ENCODE measurements around the gene MPEG1.

Gene MPEG1

GRCh38 chr11:59219836-59220235 lies 7.1 kb upstream of the MPEG1 start:
- H3K36me3 ChIP-seq (ENCODE audit: control insufficient read depth in 1 of 2, insufficient read depth in 2 of 2, low read length in 2 of 2) = no peaks in the 10 kb centered on the region
- H3K27ac ChIP-seq (ENCODE audit: low read depth, low read length) = no peak overlapping the region
- H3K4me1 ChIP-seq (ENCODE audit: control insufficient read depth in 1 of 2, insufficient read depth in 2 of 2, low read length in 2 of 2) = peaks cover 0 to 21% of the 10 kb centered on the region in 2 donors
- no peak overlapping the region for H3K4me3 ChIP-seq (ENCODE audit: low read depth in 1 of 2, low read length in 2 of 2)
- no peaks in the 10 kb centered on the region for H3K27me3 ChIP-seq (ENCODE audit: control insufficient read depth in 1 of 2, insufficient read depth in 2 of 2, low read length in 2 of 2)
- H3K9ac ChIP-seq (ENCODE audit: low read depth in 1 of 2, low read length in 2 of 2) = no peak overlapping the region
- no peaks in the 10 kb centered on the region for H3K9me3 ChIP-seq (ENCODE audit: control insufficient read depth in 1 of 2, low read length in 2 of 2)

- no peak overlapping the region for H3K4me3 ChIP-seq (ENCODE audit: low read depth in 1 of 2, low read length in 2 of 2)
- no peaks in the 10 kb centered on the region for H3K27me3 ChIP-seq (ENCODE audit: control insufficient read depth in 1 of 2, insufficient read depth in 2 of 2, low read length in 2 of 2)
- no peak overlapping the region for H3K9ac ChIP-seq (ENCODE audit: low read depth in 1 of 2, low read length in 2 of 2)
- no peak overlapping the region for H3K27ac ChIP-seq (ENCODE audit: low read depth, low read length)
- no peaks in the 10 kb centered on the region for H3K9me3 ChIP-seq (ENCODE audit: control insufficient read depth in 1 of 2, low read length in 2 of 2)
- no peaks in the 10 kb centered on the region for H3K36me3 ChIP-seq (ENCODE audit: control insufficient read depth in 1 of 2, insufficient read depth in 2 of 2, low read length in 2 of 2)
- peaks cover 0 to 11% of the 10 kb centered on the region in 2 donors for H3K4me1 ChIP-seq (ENCODE audit: control insufficient read depth in 1 of 2, insufficient read depth in 2 of 2, low read length in 2 of 2)
Observed at GRCh38 chr11:59218893-59219292, 6.2 kb upstream of the MPEG1 start.

- no peak overlapping the region for H3K9ac ChIP-seq (ENCODE audit: low read depth in 1 of 2, low read length in 2 of 2)
- H3K27me3 ChIP-seq (ENCODE audit: control insufficient read depth in 1 of 2, insufficient read depth in 2 of 2, low read length in 2 of 2) = no peaks in the 10 kb centered on the region
- H3K4me3 ChIP-seq (ENCODE audit: low read depth in 1 of 2, low read length in 2 of 2) = no peak overlapping the region
- H3K9me3 ChIP-seq (ENCODE audit: control insufficient read depth in 1 of 2, low read length in 2 of 2) = no peaks in the 10 kb centered on the region
- H3K4me1 ChIP-seq (ENCODE audit: control insufficient read depth in 1 of 2, insufficient read depth in 2 of 2, low read length in 2 of 2) = peaks cover 0 to 7% of the 10 kb centered on the region in 2 donors
- no peak overlapping the region for H3K27ac ChIP-seq (ENCODE audit: low read depth, low read length)
- H3K36me3 ChIP-seq (ENCODE audit: control insufficient read depth in 1 of 2, insufficient read depth in 2 of 2, low read length in 2 of 2) = no peaks in the 10 kb centered on the region
Observed at GRCh38 chr11:59218319-59218718, 5.6 kb upstream of the MPEG1 start.

GRCh38 chr11:59216641-59217564 lies 4.2 kb upstream of the MPEG1 start:
- no peak overlapping the region for H3K27ac ChIP-seq (ENCODE audit: low read depth, low read length)
- H3K4me1 ChIP-seq (ENCODE audit: control insufficient read depth in 1 of 2, insufficient read depth in 2 of 2, low read length in 2 of 2) = peaks cover 0 to 3% of the 10 kb centered on the region in 2 donors

GRCh38 chr11:59214141-59214893 lies 1.6 kb upstream of the MPEG1 start:
- H3K27ac ChIP-seq (ENCODE audit: low read depth, low read length) = no peak overlapping the region
- no peak overlapping the region for H3K4me3 ChIP-seq (ENCODE audit: low read depth in 1 of 2, low read length in 2 of 2)
- H3K36me3 ChIP-seq (ENCODE audit: control insufficient read depth in 1 of 2, insufficient read depth in 2 of 2, low read length in 2 of 2) = peaks cover 0 to 2% of the 10 kb centered on the region in 2 donors
- peaks cover 0 to 3% of the 10 kb centered on the region in 2 donors for H3K4me1 ChIP-seq (ENCODE audit: control insufficient read depth in 1 of 2, insufficient read depth in 2 of 2, low read length in 2 of 2)
- H3K9me3 ChIP-seq (ENCODE audit: control insufficient read depth in 1 of 2, low read length in 2 of 2) = no peaks in the 10 kb centered on the region
- H3K9ac ChIP-seq (ENCODE audit: low read depth in 1 of 2, low read length in 2 of 2) = no peak overlapping the region
- H3K27me3 ChIP-seq (ENCODE audit: control insufficient read depth in 1 of 2, insufficient read depth in 2 of 2, low read length in 2 of 2) = no peaks in the 10 kb centered on the region

More at GRCh38 chr11:59216641-59217564, 4.2 kb upstream of the MPEG1 start:
- Histone ChIP-seq H3K4me3 (ENCODE audit: low read depth in 1 of 2, low read length in 2 of 2) (no peak overlapping the region), H3K9ac (ENCODE audit: low read depth in 1 of 2, low read length in 2 of 2) (no peak overlapping the region), H3K27me3 (ENCODE audit: control insufficient read depth in 1 of 2, insufficient read depth in 2 of 2, low read length in 2 of 2) (no peaks in the 10 kb centered on the region), H3K9me3 (ENCODE audit: control insufficient read depth in 1 of 2, low read length in 2 of 2) (no peaks in the 10 kb centered on the region), H3K36me3 (ENCODE audit: control insufficient read depth in 1 of 2, insufficient read depth in 2 of 2, low read length in 2 of 2) (no peaks in the 10 kb centered on the region)

GRCh38 chr11:59212222-59212621 lies 505 bp downstream of the MPEG1 start:
- Histone ChIP-seq H3K4me3 (ENCODE audit: low read depth in 1 of 2, low read length in 2 of 2) (no peak overlapping the region), H3K27me3 (ENCODE audit: control insufficient read depth in 1 of 2, insufficient read depth in 2 of 2, low read length in 2 of 2) (no peaks in the 10 kb centered on the region), H3K4me1 (ENCODE audit: control insufficient read depth in 1 of 2, insufficient read depth in 2 of 2, low read length in 2 of 2) (peaks cover 0 to 8% of the 10 kb centered on the region in 2 donors), H3K9me3 (ENCODE audit: control insufficient read depth in 1 of 2, low read length in 2 of 2) (no peaks in the 10 kb centered on the region), H3K9ac (ENCODE audit: low read depth in 1 of 2, low read length in 2 of 2) (peak overlapping the region in 1 of 2 donors; percentile 26), H3K36me3 (ENCODE audit: control insufficient read depth in 1 of 2, insufficient read depth in 2 of 2, low read length in 2 of 2) (peaks cover 0 to 6% of the 10 kb centered on the region in 2 donors), H3K27ac (ENCODE audit: low read depth, low read length) (no peak overlapping the region)

- peak overlapping the region in 1 of 2 donors; percentile 21 for H3K9ac ChIP-seq (ENCODE audit: low read depth in 1 of 2, low read length in 2 of 2)
- no peak overlapping the region for H3K27ac ChIP-seq (ENCODE audit: low read depth, low read length)
- H3K4me1 ChIP-seq (ENCODE audit: control insufficient read depth in 1 of 2, insufficient read depth in 2 of 2, low read length in 2 of 2) = peaks cover 0 to 8% of the 10 kb centered on the region in 2 donors
- H3K9me3 ChIP-seq (ENCODE audit: control insufficient read depth in 1 of 2, low read length in 2 of 2) = no peaks in the 10 kb centered on the region
- no peaks in the 10 kb centered on the region for H3K27me3 ChIP-seq (ENCODE audit: control insufficient read depth in 1 of 2, insufficient read depth in 2 of 2, low read length in 2 of 2)
- peaks cover 17 to 35% of the 10 kb centered on the region in 2 donors for H3K36me3 ChIP-seq (ENCODE audit: control insufficient read depth in 1 of 2, insufficient read depth in 2 of 2, low read length in 2 of 2)
- H3K4me3 ChIP-seq (ENCODE audit: low read depth in 1 of 2, low read length in 2 of 2) = peak overlapping the region in 1 of 2 donors; percentile 24
Observed at GRCh38 chr11:59208956-59209355, 3.8 kb downstream of the MPEG1 start.

- Histone ChIP-seq H3K27ac (ENCODE audit: low read depth, low read length) (no peak overlapping the region), H3K27me3 (ENCODE audit: control insufficient read depth in 1 of 2, insufficient read depth in 2 of 2, low read length in 2 of 2) (no peaks in the 10 kb centered on the region), H3K4me3 (ENCODE audit: low read depth in 1 of 2, low read length in 2 of 2) (no peak overlapping the region), H3K9ac (ENCODE audit: low read depth in 1 of 2, low read length in 2 of 2) (peak overlapping the region in 1 of 2 donors; percentile 1), H3K36me3 (ENCODE audit: control insufficient read depth in 1 of 2, insufficient read depth in 2 of 2, low read length in 2 of 2) (peaks cover 23 to 39% of the 10 kb centered on the region in 2 donors), H3K9me3 (ENCODE audit: control insufficient read depth in 1 of 2, low read length in 2 of 2) (no peaks in the 10 kb centered on the region), H3K4me1 (ENCODE audit: control insufficient read depth in 1 of 2, insufficient read depth in 2 of 2, low read length in 2 of 2) (peaks cover 0 to 8% of the 10 kb centered on the region in 2 donors)
Observed at GRCh38 chr11:59207988-59208451, 4.7 kb downstream of the MPEG1 start.

- Histone ChIP-seq H3K36me3 (ENCODE audit: control insufficient read depth in 1 of 2, insufficient read depth in 2 of 2, low read length in 2 of 2) (peaks cover 27 to 52% of the 10 kb centered on the region in 2 donors), H3K27ac (ENCODE audit: low read depth, low read length) (no peak overlapping the region), H3K9ac (ENCODE audit: low read depth in 1 of 2, low read length in 2 of 2) (no peak overlapping the region), H3K27me3 (ENCODE audit: control insufficient read depth in 1 of 2, insufficient read depth in 2 of 2, low read length in 2 of 2) (no peaks in the 10 kb centered on the region), H3K9me3 (ENCODE audit: control insufficient read depth in 1 of 2, low read length in 2 of 2) (no peaks in the 10 kb centered on the region), H3K4me3 (ENCODE audit: low read depth in 1 of 2, low read length in 2 of 2) (no peak overlapping the region), H3K4me1 (ENCODE audit: control insufficient read depth in 1 of 2, insufficient read depth in 2 of 2, low read length in 2 of 2) (peaks cover 0 to 8% of the 10 kb centered on the region in 2 donors)
Observed at GRCh38 chr11:59206635-59207034, 6.1 kb downstream of the MPEG1 start.

- H3K9me3 ChIP-seq (ENCODE audit: control insufficient read depth in 1 of 2, low read length in 2 of 2) = no peaks in the 10 kb centered on the region
- H3K36me3 ChIP-seq (ENCODE audit: control insufficient read depth in 1 of 2, insufficient read depth in 2 of 2, low read length in 2 of 2) = peaks cover 27 to 62% of the 10 kb centered on the region in 2 donors
- H3K9ac ChIP-seq (ENCODE audit: low read depth in 1 of 2, low read length in 2 of 2) = no peak overlapping the region
- no peak overlapping the region for H3K4me3 ChIP-seq (ENCODE audit: low read depth in 1 of 2, low read length in 2 of 2)
- no peak overlapping the region for H3K27ac ChIP-seq (ENCODE audit: low read depth, low read length)
- no peaks in the 10 kb centered on the region for H3K27me3 ChIP-seq (ENCODE audit: control insufficient read depth in 1 of 2, insufficient read depth in 2 of 2, low read length in 2 of 2)
- H3K4me1 ChIP-seq (ENCODE audit: control insufficient read depth in 1 of 2, insufficient read depth in 2 of 2, low read length in 2 of 2) = peaks cover 0 to 13% of the 10 kb centered on the region in 2 donors
Observed at GRCh38 chr11:59205648-59206047, 7.1 kb downstream of the MPEG1 start.

All from duodenal mucosa (tissue), 2 donors.